Right renal cortex interstitium (tissue), 3 donors: ENCODE results near the gene ALAS2. TPM values are rescaled to one million over a fixed set of nuclear protein-coding genes. Genes with fewer than 3 reads are reported as not detected.
A peak's percentile ranks its signal among the peaks of the same experiment; 100 is the strongest.
"Not testable (repeated sequence)": the region's sequence is repeated elsewhere in the genome, so short reads cannot be mapped to it uniquely, and the experiment has no call there.

Source experiments
- DNase-seq, 3 donors: peaks; one replicate each; pipeline ENCODE4 v3.0.0-alpha.2; 2013; ENCODE audit warnings: low read depth in 3 of 3, low spot score in 2 of 3
- polyA plus RNA-seq, 3 donors: library from polyadenylated mRNA; unstranded; fragments of 120-200 nt; gene quantifications; one replicate each; pipeline ENCODE4 v1.2.1, GENCODE V29; 2013; ENCODE audit not compliant: insufficient read length in 3 of 3

Gene ALAS2
- polyA plus RNA-seq, 3 donors, result 13.6 to 23.3 (median 17.4) TPM

DNA sequence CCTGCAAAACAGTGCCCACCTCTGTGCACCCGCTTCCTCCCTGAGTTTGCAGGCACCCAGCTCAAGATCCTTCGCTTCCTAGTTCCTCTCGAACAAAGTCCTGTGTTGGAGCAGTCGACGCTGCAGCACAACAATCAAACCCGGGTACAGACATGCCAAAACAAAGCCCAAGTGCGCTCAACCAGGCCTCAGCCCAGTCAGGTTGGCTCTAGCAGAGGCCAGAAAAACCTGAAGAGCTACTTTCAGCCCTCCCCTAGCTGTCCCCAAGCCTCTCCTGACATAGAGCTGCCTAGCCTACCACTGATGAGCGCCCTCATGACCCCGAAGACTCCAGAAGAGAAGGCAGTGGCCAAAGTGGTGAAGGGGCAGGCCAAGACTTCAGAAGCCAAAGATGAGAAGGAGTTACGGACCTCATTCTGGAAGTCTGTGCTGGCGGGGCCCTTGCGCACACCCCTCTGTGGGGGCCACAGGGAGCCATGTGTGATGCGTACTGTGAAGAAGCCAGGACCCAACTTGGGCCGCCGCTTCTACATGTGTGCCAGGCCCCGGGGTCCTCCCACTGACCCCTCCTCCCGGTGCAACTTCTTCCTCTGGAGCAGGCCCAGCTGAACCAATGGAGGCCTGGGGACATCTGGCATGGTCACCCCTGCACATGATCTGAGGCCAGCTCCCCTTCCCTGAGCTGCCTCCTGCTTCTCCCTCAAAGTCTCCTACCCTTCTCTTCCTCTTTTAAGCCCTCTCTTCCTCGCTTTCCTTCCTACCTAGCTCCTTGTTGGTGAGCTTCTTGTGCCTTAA lies 23.8 kb downstream of the ALAS2 start:
- DNase-seq, result no peak

DNA sequence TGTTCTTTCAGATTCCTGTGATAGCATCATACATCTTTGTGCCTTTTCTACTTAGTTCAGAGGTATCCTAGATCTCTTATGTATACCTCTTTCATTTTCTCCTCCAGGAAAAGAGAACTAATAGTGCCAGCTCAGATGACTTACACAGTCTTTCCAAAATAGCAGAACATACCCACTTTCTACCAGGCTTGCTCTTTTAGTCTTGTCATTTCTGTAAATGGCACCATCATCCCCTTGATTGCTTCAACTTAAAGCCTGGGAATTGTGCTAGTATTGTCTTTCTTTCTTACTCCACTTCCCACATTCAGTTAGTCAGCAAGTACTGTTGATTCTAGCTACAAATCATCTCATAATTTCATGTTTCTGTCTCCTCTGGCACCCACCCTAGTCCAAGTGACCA lies 25.5 kb downstream of the ALAS2 start:
- no peak for DNase-seq

DNA sequence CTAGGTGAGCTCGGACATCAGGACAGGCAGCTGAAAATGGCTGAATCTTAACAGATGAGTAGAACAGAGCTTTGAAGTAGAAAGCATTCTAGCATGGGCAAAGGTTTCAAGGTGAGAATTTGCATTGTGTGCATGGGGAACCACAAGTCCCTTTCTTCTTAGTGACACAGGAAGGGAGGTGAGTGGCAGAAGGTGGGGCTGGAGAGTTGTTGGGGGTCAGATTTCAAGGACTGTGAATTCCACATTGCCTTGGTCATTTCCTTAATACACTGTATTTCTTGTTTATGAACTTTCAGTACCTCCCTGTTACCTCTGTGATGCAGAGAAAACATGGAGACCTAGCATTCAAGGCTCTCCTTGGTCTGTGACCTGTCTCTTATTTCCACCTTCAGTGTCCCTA lies 26.5 kb downstream of the ALAS2 start:
- no peak for DNase-seq

DNA sequence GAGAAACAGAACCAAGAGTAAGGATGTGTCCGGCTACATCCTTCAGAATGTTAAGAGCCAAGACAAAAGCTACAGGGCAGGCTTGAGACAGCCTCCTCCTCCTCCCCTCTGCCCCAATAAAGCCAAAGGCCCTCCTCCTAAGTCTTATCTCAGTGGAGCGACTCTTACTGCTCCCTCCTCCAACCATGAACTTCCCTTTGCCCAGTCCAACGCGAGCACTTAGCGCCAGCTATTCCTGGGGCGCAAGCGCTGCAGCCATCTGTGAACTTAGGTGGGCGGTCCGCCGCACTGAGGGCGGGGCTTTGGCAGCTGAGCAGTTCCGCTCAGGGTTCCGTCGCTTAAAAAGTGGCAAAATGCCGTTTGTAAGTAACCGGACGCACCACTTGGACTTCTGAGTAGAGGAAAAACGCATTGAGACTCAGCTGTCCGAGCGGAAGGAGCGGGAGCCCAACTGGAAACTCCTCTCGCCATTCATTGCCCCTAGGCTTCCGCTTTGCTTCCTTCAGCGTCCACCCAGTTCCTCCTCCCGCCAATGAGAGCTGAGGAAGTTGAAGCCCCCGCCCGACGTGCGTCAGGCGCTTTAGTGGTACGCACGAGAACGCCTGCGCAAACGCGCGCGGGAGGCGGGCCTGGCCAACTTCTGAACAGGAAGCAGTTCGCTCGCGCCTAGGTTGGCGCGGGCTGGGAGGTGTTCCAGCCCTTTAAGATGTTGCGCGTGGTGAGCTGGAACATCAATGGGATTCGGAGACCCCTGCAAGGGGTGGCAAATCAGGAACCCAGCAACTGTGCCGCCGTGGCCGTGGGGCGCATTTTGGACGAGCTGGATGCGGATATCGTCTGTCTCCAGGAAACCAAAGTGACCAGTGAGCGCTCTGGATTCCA lies 30.8 kb downstream of the ALAS2 start, which contains the start of gene APEX2:
Gene APEX2, plus strand, starts transcription at position 647 of the 882 bp plus-strand sequence. Its CDS starts 60 bp downstream, at position 707.
- peak; percentile 74 to 78 (median 74) for DNase-seq

DNA sequence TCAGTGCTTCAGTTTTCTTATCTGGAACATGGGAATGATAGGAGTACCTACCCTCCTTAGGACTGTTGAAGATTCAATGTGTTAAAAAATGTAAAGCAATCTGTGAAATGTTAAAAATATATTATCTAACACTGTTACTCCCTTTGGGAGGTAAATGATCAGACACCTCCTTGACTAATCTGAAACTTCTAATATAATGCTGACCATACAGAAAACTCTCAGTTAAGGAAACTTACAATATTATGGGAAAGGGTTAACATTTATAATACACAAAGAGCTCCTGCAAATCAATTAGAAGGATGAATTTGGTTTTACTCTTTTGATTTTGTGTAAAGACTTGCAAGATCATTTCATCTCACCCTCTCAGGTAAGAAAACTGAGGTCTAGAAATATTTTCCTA lies 35.2 kb downstream of the ALAS2 start:
- no peak for DNase-seq

DNA sequence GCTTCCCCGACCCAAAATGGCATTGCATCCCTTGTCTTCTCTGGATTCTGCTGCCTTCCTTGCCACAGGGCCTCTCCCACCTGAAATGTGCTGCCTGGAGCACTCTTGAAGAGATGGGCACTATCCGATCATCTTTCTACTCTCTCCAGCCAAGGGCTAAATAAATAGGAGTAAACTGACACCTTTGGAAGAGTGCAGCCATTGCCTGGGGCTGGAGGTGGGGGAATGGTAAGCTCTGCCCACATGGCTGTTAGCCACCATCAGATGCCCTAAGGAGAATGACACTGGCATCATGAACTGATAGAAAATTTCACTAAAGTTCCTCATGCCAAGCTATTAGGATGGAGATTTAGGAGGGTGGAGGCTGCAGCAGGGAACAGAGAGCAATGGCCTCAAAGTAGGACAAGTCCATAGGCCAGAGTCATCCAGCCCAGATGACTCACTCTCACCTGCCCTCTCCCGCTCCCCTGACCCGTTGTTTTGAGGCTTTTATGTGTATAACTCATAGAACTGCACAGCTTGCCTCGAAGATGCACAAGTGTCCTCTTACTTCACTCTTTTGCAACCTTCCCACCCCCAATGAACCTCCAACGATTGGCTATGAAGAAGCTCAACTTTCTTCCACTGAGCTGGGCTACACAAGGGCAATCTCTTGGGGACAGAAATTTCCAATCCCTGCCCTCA lies 36.0 kb downstream of the ALAS2 start:
- no peak for DNase-seq

DNA sequence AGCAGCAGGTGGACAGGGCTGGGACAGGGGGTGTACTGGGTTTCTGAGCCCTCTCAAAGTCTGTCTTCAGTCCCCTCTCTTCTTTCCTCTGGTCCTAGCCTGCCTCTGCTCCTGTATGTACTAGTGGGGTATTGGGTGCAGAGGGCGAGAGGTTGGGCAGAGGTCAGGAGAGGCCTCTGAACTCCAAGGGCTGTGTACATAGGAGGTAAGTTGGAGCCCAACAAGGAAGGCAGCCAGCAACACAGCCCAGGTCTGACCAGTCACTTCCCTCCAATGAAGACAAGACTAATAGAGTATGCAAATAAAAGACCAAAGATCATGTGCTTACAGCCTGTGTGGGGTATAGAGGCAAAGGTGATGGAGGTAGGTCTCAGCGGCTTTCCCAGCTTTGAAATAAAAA lies 36.7 kb downstream of the ALAS2 start, which contains the start of gene PFKFB1:
Gene PFKFB1, minus strand, starts transcription at position 90 of the 400 bp plus-strand sequence. CDS start 181 bp downstream, outside the sequence.
- DNase-seq, result no peak

DNA sequence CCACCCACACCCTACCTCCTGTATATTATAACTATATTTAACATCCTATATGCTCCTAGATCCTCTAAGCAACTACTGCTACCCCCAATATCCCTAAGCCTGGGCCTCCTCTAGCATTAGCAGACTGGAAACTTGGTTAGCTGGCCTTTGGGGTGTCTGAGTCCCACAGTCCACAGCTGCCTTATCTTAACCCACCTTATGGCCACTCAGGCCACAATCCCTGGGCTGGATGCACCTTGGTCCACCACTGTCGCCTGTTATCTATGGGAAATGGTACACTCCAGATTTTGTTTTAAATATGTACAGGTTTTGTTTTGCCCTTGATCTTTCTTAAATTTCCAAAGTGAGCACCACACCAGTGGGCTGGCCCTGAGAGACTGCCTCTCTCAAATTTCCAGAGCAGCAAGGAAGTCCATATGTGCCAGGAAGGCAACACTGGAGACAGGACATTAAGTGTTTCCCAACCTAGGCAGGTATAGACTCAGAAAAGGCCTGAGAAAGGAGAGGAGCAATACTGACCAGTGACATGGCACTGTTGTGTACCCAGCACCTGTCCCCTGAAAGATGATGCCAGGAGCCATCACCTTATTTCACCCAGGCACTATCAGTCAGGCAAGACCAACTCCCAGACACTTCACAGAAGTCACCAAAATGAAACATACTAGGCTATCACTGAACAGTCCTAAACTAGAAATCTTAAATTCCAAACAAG lies 37.7 kb downstream of the ALAS2 start:
- no peak for DNase-seq

DNA sequence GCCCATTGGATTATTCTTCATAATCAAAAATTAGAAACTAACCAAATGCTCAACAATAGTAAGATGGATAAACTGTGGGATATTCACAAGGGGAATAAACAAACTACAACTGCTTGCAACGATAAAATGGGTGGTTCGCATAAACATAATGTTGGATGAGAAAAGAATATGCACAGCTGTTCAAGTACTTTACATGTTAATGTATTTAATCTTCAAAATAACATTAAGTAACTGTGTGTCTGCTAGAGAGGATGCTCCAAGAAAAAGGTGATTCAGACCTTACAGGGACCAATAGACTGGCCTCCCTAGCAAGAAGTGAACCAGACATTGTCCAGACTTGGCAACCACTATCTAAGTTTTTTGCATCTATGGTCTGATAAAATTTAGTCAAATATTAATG lies 39.1 kb downstream of the ALAS2 start:
- DNase-seq, result no peak

DNA sequence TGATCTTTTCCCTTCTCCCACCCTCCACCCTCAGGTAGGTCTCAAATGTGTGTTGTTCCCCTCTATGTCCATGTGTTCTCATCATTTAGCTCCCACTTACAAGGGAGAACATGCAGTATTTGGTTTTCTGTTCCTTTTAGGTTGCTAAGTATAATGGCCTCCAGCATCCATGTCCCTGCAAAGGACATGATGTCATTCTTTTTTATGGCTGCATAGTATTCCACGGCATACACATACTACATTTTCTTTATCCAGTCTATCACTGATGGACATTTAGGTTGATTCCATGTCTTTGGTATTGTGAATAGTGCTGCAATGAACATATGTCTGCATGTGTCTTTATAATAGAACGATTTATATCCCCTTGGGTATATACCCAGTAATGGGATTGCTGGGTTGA lies 47.5 kb downstream of the ALAS2 start:
- DNase-seq, result not testable (repeated sequence)

DNA sequence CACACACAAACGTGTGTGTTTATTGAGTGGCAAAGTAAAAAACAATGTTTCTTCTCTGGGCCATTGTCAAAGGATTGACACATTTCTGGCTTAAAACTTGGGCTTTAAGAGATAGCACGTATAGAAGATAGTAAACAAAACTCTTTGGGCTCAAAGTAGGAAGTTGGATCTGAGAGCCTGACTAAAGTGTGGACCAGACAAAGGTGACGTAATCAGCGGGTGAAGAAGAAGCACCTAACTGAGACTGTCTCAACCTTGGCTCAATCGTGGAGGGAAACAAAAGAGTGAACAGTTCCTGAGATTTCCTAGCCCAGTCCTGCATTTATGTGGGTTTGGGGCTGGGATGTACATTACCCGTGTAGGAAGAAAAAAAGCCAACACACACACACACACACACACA lies 50.4 kb downstream of the ALAS2 start:
- no peak for DNase-seq

DNA sequence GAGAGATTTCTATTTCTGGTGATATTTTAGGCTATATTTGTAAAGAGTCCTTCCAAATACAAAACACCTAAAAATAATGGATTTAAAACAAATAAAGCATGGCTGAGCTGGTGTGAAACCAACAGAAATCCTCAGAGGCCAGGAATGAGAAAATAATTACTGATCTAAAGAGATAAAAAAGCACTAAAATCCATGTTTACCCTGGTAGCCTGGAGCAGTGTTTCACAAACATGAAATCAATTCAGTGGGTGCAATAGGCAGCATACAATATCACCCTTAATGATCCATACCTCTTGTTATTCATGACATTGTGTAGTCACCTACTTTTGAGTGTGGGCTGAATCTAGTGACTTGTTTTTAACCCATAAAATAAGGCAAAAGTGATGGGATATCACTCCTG lies 51.3 kb downstream of the ALAS2 start:
- no peak for DNase-seq

DNA sequence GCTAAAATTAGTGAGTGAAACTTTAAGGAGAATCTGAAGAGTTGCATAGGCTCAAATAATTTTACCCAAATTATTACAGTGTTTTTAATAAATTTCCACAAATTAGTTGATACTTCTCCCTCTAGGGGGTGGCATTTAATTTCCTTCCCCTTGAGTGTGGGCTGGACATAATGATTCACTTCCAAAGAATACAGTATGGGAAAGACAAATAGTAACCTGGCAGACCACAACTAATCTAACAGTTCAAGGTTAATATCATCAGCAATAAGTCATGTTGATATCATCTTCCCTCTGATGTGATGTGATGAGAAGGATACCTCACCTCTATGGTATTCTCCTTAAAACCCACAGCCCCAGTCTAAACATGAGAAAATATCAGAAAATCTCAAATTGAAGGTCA lies 52.3 kb downstream of the ALAS2 start:
- no peak for DNase-seq

DNA sequence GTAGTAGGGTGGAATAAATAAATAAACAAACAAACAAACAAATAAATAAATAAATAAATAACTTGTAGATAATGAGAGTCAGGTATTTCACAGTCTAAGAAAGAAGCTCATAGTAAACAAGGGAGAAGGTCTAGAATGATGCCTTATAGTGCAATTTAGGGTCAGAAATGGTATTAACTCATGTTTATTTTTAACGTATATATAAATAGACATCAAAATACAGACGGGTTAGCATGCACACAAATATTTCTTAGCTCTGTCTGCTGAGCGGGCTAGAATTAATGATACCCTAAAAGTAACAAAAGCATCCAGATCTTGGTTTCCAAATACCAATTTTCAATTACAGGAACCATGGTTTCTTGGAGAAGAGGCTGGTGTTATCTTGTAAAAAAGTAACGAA lies 53.4 kb downstream of the ALAS2 start:
- no peak for DNase-seq

DNA sequence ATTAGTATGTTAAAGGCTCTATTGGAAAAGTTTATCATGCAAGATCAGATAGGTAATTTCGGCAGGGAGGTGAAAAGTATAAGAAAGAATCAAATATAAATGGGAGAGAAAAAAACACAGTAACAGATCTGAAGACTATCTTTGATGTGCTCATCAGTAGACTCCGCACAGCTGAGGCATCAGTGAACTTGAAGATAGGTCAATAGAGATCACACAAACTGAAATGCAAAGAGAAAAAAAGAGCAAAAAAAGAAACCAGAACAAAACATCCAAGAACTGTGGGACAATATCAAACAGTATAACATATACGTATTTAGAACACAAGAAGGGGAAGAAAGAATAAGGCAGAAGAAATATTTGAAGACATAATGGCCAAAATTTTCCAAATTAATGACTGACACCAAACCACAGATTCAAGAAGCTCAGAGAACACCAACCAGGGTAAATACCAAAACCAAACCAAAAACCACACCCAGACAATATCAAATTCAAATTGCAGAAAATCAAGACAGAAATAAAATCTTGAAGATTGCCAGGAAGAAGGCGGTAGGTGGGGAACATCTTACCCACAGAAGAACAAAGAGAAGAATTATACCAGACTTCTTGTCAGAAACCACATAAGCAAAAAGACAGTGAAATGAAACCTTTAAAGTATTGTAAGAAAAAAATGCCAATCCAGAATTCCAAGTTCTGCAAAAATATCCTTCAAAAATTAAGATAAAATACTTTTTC lies 65.8 kb downstream of the ALAS2 start:
- DNase-seq, result no peak

DNA sequence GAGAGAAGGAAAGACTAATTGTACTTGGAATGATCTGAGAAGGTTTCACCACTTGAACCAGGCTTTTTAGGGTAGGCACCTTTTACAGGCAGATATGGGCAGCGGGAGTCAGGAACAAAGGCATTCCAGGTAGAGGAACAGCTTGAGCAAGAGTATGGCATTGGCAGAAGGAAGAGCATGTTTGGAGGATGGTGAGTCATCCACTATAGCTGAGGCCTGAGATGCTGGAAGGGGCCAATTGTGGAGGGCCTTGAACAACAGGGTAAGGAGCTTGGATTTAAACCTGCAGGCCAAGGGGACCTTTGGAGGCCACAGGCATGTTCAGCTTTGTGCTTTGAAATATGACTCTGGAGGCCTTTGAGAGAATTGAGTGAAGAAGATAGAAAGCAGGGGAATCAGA lies 69.0 kb downstream of the ALAS2 start:
- DNase-seq, result no peak
